COLO668 (cell line): ENCODE measurements around the gene SUGCT.

Experiments
- DNase-seq: peaks from one replicate; lab custom pipeline; 2025; ENCODE audit not compliant: unreplicated experiment; lab: John Stamatoyannopoulos, UW

The SUGCT gene

GRCh38 chr7:40706829-40707228 lies 572.0 kb downstream of the SUGCT start:
- DNase-seq, result no peak

- no peak for DNase-seq
These were observed 574.5 kb downstream of the SUGCT start for GRCh38 chr7:40709062-40709964.

GRCh38 chr7:40711706-40712105 lies 576.9 kb downstream of the SUGCT start:
- no peak for DNase-seq

GRCh38 chr7:40714363-40715052 lies 579.7 kb downstream of the SUGCT start:
- no peak for DNase-seq

GRCh38 chr7:40715053-40715430 lies 580.2 kb downstream of the SUGCT start:
- DNase-seq, result no peak

- no peak for DNase-seq
These were observed 581.2 kb downstream of the SUGCT start for GRCh38 chr7:40716052-40716451.

GRCh38 chr7:40717242-40717641 lies 582.4 kb downstream of the SUGCT start:
- peak; percentile 58 for DNase-seq

- no peak for DNase-seq
These were observed 585.6 kb downstream of the SUGCT start for GRCh38 chr7:40720416-40720815.

- no peak for DNase-seq
These were observed 586.6 kb downstream of the SUGCT start for GRCh38 chr7:40721342-40721949.

- DNase-seq, result no peak
These were observed 587.4 kb downstream of the SUGCT start for GRCh38 chr7:40722242-40722641.

- no peak for DNase-seq
These were observed 589.0 kb downstream of the SUGCT start for GRCh38 chr7:40723829-40724228.

- DNase-seq, result no peak
These were observed 591.8 kb downstream of the SUGCT start for GRCh38 chr7:40726559-40726958.

- no peak for DNase-seq
These were observed 598.3 kb downstream of the SUGCT start for GRCh38 chr7:40733114-40733513.

GRCh38 chr7:40733578-40733977 lies 598.8 kb downstream of the SUGCT start:
- no peak for DNase-seq

- no peak for DNase-seq
These were observed 604.5 kb downstream of the SUGCT start for GRCh38 chr7:40739257-40739656.

GRCh38 chr7:40742270-40742669 lies 607.5 kb downstream of the SUGCT start:
- DNase-seq, result no peak

GRCh38 chr7:40746841-40747556 lies 612.2 kb downstream of the SUGCT start:
- DNase-seq, result no peak

- DNase-seq, result no peak
These were observed 613.1 kb downstream of the SUGCT start for GRCh38 chr7:40747856-40748255.

- DNase-seq, result no peak
These were observed 615.1 kb downstream of the SUGCT start for GRCh38 chr7:40749877-40750276.

- DNase-seq, result no peak
These were observed 618.6 kb downstream of the SUGCT start for GRCh38 chr7:40753455-40753854.

GRCh38 chr7:40755438-40755837 lies 620.6 kb downstream of the SUGCT start:
- DNase-seq, result no peak
